PFSK-1 (cell line): Measurements from ENCODE around the gene LRCH1.

ENCODE experiments used
- FOXP2 ChIP-seq: optimal IDR thresholded peaks from 2 replicates; pipeline ENCODE3; 2011; ENCODE audit warnings: borderline replicate concordance, control low read depth, inconsistent platforms; ENCODE audit not compliant: insufficient read depth; ENCODE audit errors: extremely low read length, extremely low read depth
- POLR2AphosphoS5 ChIP-seq: IDR thresholded peaks from 2 replicates; pipeline ENCODE4 v1.6.1; 2012; ENCODE audit warnings: low read depth, mild to moderate bottlenecking, control low read depth, low read length, moderate library complexity
- SIN3A ChIP-seq: IDR thresholded peaks from 2 replicates; pipeline ENCODE4 v1.6.1; 2012; ENCODE audit warnings: mild to moderate bottlenecking, low read length, moderate library complexity, borderline replicate concordance; ENCODE audit not compliant: insufficient read depth
- TAF1 ChIP-seq: IDR thresholded peaks from 2 replicates; pipeline ENCODE4 v1.6.1; 2012; ENCODE audit warnings: low read length, control low read depth, borderline replicate concordance; ENCODE audit not compliant: insufficient read depth
- TF ChIP-seq, protein P1 (sequence below), 2 experiments: IDR thresholded peaks; 2 replicates each; pipeline versions ENCODE4 v1.6.1 to v1.8.0; 2011 to 2012; ENCODE audit warnings: low read depth in 2 of 2, low read length in 2 of 2, control low read depth in 1 of 2, inconsistent platforms in 1 of 2, mild to moderate bottlenecking in 1 of 2, moderate library complexity in 1 of 2; ENCODE audit not compliant: insufficient read depth in 1 of 2

Gene LRCH1

DNA sequence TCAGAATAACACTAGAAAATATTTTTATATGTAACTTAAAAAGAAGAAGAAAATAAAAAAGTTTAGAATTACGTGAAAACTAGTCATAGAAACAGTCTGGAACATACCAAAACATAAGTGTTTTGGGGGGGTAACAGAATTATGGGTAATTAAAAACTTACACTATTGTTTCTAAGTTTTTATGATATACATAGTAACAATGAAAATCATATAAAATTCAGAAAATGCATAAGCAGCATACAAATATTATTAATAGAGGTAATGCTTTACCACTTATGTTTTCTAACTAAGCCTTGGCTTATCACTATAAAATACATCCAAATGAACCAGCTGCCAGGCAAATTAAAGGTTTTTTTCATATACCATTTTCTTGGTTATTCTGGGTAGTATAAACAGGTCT, 229.1 kb downstream of the LRCH1 start:
- no peak for TF ChIP-seq FOXP2
- TF ChIP-seq TAF1: no peak
- no peak for TF ChIP-seq SIN3A
- TF ChIP-seq, protein P1, sequence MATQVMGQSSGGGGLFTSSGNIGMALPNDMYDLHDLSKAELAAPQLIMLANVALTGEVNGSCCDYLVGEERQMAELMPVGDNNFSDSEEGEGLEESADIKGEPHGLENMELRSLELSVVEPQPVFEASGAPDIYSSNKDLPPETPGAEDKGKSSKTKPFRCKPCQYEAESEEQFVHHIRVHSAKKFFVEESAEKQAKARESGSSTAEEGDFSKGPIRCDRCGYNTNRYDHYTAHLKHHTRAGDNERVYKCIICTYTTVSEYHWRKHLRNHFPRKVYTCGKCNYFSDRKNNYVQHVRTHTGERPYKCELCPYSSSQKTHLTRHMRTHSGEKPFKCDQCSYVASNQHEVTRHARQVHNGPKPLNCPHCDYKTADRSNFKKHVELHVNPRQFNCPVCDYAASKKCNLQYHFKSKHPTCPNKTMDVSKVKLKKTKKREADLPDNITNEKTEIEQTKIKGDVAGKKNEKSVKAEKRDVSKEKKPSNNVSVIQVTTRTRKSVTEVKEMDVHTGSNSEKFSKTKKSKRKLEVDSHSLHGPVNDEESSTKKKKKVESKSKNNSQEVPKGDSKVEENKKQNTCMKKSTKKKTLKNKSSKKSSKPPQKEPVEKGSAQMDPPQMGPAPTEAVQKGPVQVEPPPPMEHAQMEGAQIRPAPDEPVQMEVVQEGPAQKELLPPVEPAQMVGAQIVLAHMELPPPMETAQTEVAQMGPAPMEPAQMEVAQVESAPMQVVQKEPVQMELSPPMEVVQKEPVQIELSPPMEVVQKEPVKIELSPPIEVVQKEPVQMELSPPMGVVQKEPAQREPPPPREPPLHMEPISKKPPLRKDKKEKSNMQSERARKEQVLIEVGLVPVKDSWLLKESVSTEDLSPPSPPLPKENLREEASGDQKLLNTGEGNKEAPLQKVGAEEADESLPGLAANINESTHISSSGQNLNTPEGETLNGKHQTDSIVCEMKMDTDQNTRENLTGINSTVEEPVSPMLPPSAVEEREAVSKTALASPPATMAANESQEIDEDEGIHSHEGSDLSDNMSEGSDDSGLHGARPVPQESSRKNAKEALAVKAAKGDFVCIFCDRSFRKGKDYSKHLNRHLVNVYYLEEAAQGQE (IDR thresholded peaks at IDR 0.05; ENCODE audit: insufficient read depth in 1 of 2, low read depth in 2 of 2, low read length in 2 of 2): no peak
- TF ChIP-seq POLR2AphosphoS5: no peak

DNA sequence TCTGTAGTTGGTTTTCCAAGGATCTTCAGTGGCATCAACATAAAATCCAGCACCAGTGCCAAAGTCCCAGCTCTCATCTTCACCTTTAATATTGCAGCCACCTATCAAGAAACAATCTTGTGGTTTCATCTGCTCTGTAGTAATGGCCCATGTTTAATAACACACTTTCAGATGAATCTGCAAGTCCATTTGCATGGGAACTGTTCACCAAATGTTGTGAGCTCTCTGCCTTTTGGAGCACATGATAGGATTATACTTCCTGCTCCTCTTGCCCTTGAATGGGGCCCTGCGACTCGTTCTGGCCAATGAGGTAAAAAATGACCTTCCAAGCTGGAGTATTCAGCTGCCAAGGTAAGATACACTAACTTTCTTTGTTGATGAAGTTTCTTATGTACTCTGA, 229.7 kb downstream of the LRCH1 start:
- no peak for TF ChIP-seq FOXP2
- TF ChIP-seq SIN3A: no peak
- TF ChIP-seq TAF1: no peak
- TF ChIP-seq, protein P1 (IDR thresholded peaks at IDR 0.05; ENCODE audit: insufficient read depth in 1 of 2, low read depth in 2 of 2, low read length in 2 of 2): no peak
- no peak for TF ChIP-seq POLR2AphosphoS5

DNA sequence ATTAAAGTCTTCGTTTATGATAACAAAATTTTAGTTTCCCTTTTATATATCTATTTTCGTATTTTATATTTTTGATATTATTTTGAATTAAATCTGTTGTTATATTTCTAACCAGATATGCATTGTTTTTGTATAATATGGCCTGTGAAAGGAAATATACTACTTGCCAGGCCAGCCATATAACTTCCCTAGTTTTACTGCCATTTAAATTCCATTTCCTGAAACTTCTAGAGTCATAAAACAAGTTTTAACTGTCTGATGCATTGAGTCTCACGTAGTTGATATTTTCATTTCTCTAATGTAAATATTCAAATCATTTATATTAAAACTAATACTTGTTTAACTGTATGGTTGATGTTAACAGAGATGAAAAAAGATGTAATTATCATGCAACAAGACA, 230.5 kb downstream of the LRCH1 start:
- TF ChIP-seq TAF1 (no peak), POLR2AphosphoS5 (no peak), SIN3A (no peak)
- TF ChIP-seq, protein P1 (IDR thresholded peaks at IDR 0.05; ENCODE audit: insufficient read depth in 1 of 2, low read depth in 2 of 2, low read length in 2 of 2): no peak

DNA sequence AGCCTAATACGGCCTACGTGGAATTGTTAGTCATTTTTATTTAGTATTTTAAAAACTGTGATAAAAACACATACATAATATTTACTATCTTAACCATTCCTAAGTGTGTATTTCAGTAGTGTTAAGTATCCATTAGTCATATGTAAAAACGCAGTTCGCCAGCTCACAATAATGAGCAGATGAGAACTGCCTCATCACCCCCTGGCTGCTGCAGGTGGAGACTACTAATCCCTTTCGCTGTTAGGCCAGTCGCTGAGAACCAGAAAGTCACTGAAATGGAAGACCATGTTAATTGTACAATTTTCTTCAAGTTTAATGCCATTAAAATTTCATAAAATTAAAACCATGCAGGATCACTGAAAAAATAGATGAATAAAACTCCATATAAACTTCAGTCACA, 242.4 kb downstream of the LRCH1 start:
- no peak for TF ChIP-seq SIN3A
- no peak for TF ChIP-seq TAF1
- TF ChIP-seq, protein P1 (IDR thresholded peaks at IDR 0.05; ENCODE audit: insufficient read depth in 1 of 2, low read depth in 2 of 2, low read length in 2 of 2): no peak
- no peak for TF ChIP-seq FOXP2
- TF ChIP-seq POLR2AphosphoS5: no peak

DNA sequence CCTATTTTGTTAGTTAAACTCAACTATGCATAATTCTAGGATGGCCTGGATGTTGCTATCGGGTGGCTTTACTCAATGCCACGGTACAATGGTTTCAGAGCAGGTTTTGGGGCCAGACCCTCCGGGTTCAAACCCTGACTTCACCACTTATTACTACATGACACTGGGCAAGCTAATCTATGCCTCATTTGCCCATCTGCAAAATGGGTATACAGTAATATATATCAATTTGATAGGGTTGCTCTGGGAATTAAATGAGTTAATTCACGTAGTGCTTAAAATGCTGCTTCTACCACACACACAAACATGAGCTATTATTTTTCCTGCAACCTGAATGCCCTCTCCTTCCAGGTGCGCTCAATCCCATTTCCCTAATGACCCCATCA, 243.2 kb downstream of the LRCH1 start:
- TF ChIP-seq SIN3A: no peak
